HL-60 (cell line): ENCODE measurements around the gene DNAL1.
"Not testable (repeated sequence)": the region's sequence is repeated elsewhere in the genome, so short reads cannot be mapped to it uniquely, and the experiment has no call there.

Experiments
- DNase-seq, 2 experiments: peaks; one replicate each; pipeline ENCODE4 v3.0.0-alpha.2; 2010 to 2020; ENCODE audit warnings: low read depth in 1 of 2, low spot score in 1 of 2
- H3K27ac ChIP-seq: fragments of 250-450 bp; sonication (Bioruptor Pico); replicated peaks from 2 replicates; pipeline ENCODE4 v1.5.1; 2020; ENCODE audit warnings: mild to moderate bottlenecking, moderate library complexity
- H3K27me3 ChIP-seq: fragments of 250-450 bp; sonication (Bioruptor Pico); 2 replicates; pipeline ENCODE4 v1.5.1; 2021; ENCODE audit warnings: mild to moderate bottlenecking, moderate library complexity; ENCODE audit not compliant: insufficient read depth, poor library complexity, severe bottlenecking
- H3K4me3 ChIP-seq: replicated peaks from 2 replicates; pipeline ENCODE4 v1.5.1; 2011; ENCODE audit warnings: mild to moderate bottlenecking, control low read depth, low read length; ENCODE audit not compliant: insufficient read depth
- GABPA ChIP-seq: IDR thresholded peaks from 2 replicates; pipeline ENCODE4 v1.6.1; 2012; ENCODE audit warnings: low read depth
- POLR2AphosphoS5 ChIP-seq: IDR thresholded peaks from 2 replicates; pipeline ENCODE4 v1.6.1; 2012; ENCODE audit warnings: low read depth
- SPI1 ChIP-seq: IDR thresholded peaks from 2 replicates; pipeline ENCODE4 v1.6.1; 2012; ENCODE audit warnings: low read depth, mild to moderate bottlenecking, borderline replicate concordance
- TF ChIP-seq, protein P1 (sequence below): IDR thresholded peaks from 2 replicates; pipeline ENCODE4 v1.6.1; 2012; ENCODE audit warnings: low read depth; ENCODE audit not compliant: insufficient replicate concordance
- TF ChIP-seq, protein P2 (sequence below): IDR thresholded peaks from one replicate; pipeline ENCODE4 v1.5.1; 2011; ENCODE audit warnings: low read length, control low read depth, inconsistent platforms; ENCODE audit not compliant: insufficient read depth

The DNAL1 gene

DNA sequence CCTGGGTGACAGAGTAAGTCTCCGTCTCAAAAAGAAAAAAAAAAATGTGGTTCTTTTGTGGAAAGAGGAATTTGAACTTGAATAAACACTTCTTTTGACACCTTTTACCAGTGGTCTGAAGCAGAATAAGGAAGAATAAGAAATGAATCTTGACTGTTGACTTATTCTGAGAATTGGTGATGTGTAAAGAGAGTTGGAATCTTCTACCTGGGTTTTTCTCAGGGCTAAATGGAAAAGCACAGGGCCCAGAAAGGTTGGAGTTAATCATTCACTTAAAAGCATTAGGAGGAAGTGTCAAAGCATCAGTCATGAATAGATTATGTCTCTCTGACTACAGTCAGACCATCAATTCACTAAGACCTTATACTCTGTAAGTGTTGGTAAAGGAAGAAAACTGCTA, 55.5 kb downstream of the DNAL1 start:
- no peak for DNase-seq
- no peak overlapping the region for H3K4me3 ChIP-seq
- no peak overlapping the region for H3K27ac ChIP-seq
- TF ChIP-seq, protein P1, sequence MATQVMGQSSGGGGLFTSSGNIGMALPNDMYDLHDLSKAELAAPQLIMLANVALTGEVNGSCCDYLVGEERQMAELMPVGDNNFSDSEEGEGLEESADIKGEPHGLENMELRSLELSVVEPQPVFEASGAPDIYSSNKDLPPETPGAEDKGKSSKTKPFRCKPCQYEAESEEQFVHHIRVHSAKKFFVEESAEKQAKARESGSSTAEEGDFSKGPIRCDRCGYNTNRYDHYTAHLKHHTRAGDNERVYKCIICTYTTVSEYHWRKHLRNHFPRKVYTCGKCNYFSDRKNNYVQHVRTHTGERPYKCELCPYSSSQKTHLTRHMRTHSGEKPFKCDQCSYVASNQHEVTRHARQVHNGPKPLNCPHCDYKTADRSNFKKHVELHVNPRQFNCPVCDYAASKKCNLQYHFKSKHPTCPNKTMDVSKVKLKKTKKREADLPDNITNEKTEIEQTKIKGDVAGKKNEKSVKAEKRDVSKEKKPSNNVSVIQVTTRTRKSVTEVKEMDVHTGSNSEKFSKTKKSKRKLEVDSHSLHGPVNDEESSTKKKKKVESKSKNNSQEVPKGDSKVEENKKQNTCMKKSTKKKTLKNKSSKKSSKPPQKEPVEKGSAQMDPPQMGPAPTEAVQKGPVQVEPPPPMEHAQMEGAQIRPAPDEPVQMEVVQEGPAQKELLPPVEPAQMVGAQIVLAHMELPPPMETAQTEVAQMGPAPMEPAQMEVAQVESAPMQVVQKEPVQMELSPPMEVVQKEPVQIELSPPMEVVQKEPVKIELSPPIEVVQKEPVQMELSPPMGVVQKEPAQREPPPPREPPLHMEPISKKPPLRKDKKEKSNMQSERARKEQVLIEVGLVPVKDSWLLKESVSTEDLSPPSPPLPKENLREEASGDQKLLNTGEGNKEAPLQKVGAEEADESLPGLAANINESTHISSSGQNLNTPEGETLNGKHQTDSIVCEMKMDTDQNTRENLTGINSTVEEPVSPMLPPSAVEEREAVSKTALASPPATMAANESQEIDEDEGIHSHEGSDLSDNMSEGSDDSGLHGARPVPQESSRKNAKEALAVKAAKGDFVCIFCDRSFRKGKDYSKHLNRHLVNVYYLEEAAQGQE, result no peak
- TF ChIP-seq POLR2AphosphoS5, result no peak
- no peak for TF ChIP-seq GABPA
- TF ChIP-seq, protein P2, sequence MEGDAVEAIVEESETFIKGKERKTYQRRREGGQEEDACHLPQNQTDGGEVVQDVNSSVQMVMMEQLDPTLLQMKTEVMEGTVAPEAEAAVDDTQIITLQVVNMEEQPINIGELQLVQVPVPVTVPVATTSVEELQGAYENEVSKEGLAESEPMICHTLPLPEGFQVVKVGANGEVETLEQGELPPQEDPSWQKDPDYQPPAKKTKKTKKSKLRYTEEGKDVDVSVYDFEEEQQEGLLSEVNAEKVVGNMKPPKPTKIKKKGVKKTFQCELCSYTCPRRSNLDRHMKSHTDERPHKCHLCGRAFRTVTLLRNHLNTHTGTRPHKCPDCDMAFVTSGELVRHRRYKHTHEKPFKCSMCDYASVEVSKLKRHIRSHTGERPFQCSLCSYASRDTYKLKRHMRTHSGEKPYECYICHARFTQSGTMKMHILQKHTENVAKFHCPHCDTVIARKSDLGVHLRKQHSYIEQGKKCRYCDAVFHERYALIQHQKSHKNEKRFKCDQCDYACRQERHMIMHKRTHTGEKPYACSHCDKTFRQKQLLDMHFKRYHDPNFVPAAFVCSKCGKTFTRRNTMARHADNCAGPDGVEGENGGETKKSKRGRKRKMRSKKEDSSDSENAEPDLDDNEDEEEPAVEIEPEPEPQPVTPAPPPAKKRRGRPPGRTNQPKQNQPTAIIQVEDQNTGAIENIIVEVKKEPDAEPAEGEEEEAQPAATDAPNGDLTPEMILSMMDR, result no peak
- TF ChIP-seq SPI1, result no peak
- no peaks in the 10 kb centered on the region for H3K27me3 ChIP-seq

DNA sequence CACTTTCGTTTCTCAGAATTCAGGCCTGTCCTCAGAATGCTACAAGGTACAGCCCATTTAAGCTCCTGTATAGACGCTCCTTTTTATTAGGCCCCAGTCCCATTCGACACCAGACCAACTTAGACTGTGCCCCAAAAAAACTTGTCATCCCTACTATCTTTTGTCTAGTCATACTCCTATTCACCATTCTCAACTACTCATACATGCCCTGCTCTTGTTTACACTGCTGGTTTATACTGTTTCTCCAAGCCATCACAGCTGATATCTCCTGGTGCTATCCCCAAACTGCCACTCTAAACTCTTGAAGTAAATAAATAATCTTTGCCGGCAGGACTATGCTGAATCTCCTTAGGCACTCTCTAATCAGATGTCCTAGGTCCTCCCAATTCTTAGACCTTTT, 63.3 kb downstream of the DNAL1 start:
- not testable (repeated sequence) for H3K27ac ChIP-seq, DNase-seq, H3K27me3 ChIP-seq

DNA sequence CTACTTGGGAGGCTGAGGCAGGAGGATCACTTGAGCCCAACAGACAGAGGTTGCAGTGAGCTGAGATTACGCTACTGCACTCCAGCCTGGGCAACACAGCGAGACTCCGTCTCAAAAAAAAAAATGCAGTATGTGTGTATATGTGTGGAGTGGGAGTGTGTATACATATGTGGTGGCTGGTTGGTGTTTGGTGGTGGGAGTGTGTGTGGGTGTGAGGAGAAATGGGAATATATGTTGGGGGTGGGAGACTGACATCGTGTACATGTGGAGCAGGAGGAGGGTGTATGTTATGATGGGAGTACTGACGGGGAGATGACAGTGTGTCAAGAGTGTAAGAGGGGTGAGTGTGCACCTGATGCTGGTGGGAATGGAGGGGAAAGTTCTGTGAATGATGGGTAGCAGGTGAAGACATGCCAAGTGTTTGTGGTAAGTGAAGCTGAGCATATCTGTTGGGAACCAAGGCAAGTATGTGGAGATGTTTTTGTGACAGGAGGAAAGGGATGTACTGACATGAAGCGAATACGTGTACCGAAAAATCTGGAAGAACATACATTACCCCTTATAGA, 65.2 kb downstream of the DNAL1 start:
- no peaks in the 10 kb centered on the region for H3K27me3 ChIP-seq
- H3K4me3 ChIP-seq, result no peak overlapping the region
- H3K27ac ChIP-seq, result no peak overlapping the region
- TF ChIP-seq, protein P1, result no peak
- TF ChIP-seq GABPA, result no peak
- no peak for TF ChIP-seq POLR2AphosphoS5
- TF ChIP-seq, protein P2, result no peak
- no peak for TF ChIP-seq SPI1
- no peak for DNase-seq

More for the DNA sequence above, 63.3 kb downstream of the DNAL1 start:
- H3K4me3 ChIP-seq, result not testable (repeated sequence)

DNA sequence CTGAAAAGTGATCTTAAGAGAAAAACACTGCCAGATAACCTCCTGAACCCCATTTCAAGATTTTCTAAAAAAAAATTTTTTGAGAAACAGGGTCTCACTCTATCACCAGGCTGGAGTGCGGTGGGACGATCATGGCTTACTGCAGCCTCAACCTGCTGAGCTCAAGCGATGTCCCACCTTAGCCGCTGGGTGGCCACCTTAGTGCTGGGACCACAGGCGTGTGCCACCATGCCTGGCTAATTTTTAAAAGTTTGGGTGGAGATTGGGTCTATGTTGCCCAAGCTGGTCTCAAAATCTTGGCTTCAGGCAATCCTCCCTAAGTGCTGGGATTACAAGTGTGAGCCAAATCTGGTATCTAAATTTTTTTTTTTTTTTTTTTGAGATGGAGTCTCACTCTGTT, 66.0 kb downstream of the DNAL1 start:
- TF ChIP-seq POLR2AphosphoS5, result no peak
- TF ChIP-seq, protein P1, result no peak
- no peak for TF ChIP-seq SPI1
- TF ChIP-seq, protein P2, result no peak
- no peak for TF ChIP-seq GABPA
- Histone ChIP-seq H3K27me3 (no peaks in the 10 kb centered on the region), H3K4me3 (no peak overlapping the region)

More for the DNA sequence above, 66.0 kb downstream of the DNAL1 start:
- no peak for DNase-seq
- H3K27ac ChIP-seq, result no peak overlapping the region
